K562 (cell line): ENCODE data around the gene LRRC4B. TPM values are rescaled to one million over a fixed set of nuclear protein-coding genes. Genes with fewer than 3 reads are reported as not detected.

Source experiments
- ATF2 ChIP-seq: sonication (generic); formaldehyde crosslinking; IDR thresholded peaks from 2 replicates; pipeline ENCODE4 v1.8.1; 2022; ENCODE audit warnings: missing genetic modification reagents
- ATF7 ChIP-seq: fragments of 450-650 bp; IDR thresholded peaks from 2 replicates; pipeline ENCODE4 v1.7.1; 2014; ENCODE audit warnings: mild to moderate bottlenecking, moderate library complexity
- BACH1 ChIP-seq: fragments of 200-800 bp; sonication (Bioruptor generic); IDR thresholded peaks from 2 replicates; pipeline ENCODE4 v1.6.1; 2016; ENCODE audit warnings: missing genetic modification characterization, missing compliant biosample characterization
- CREB3 ChIP-seq: fragments of 450-650 bp; conservative IDR thresholded peaks from 2 replicates; pipeline ENCODE4 v1.6.1; 2016; ENCODE audit warnings: missing genetic modification characterization, low read depth, mild to moderate bottlenecking, missing compliant biosample characterization, moderate library complexity
- DPF2 ChIP-seq: fragments of 450-650 bp; IDR thresholded peaks from 2 replicates; pipeline ENCODE4 v1.6.1; 2016
- E2F6 ChIP-seq, 2 experiments: IDR thresholded peaks; 2 replicates each; pipeline ENCODE4 v1.6.1; 2011; ENCODE audit warnings: borderline replicate concordance in 1 of 2, control low read depth in 1 of 2, low read depth in 1 of 2, low read length in 1 of 2, mild to moderate bottlenecking in 1 of 2, mixed read lengths in 1 of 2, moderate library complexity in 1 of 2; ENCODE audit not compliant: insufficient read depth in 1 of 2, insufficient read length in 1 of 2, poor library complexity in 1 of 2, severe bottlenecking in 1 of 2; ENCODE audit errors: extremely low read depth in 1 of 2
- ERF ChIP-seq: fragments of 450-650 bp; formaldehyde crosslinking; IDR thresholded peaks from 2 replicates; pipeline ENCODE4 v1.4.0; 2020; ENCODE audit warnings: mild to moderate bottlenecking, mixed read lengths
- JUN ChIP-seq, 2 experiments: sonication (generic) in 1 of 2; formaldehyde crosslinking in 1 of 2; IDR thresholded peaks; 2 replicates each; pipeline versions ENCODE4 v1.6.1 to v1.8.0; 2012 to 2022; ENCODE audit warnings: borderline replicate concordance in 2 of 2, mild to moderate bottlenecking in 2 of 2, improper control_type of control experiment in 1 of 2, low read depth in 1 of 2, low read length in 1 of 2, missing genetic modification reagents in 1 of 2
- JUNB ChIP-seq: fragments of 450-650 bp; formaldehyde crosslinking; conservative IDR thresholded peaks from 2 replicates; pipeline ENCODE4 v1.4.0; 2020; ENCODE audit warnings: mild to moderate bottlenecking
- KAT7 ChIP-seq: sonication (generic); formaldehyde crosslinking; IDR thresholded peaks from 2 replicates; pipeline ENCODE4 v1.8.0; 2022; ENCODE audit warnings: missing genetic modification reagents, mild to moderate bottlenecking, borderline replicate concordance
- MAFG ChIP-seq: fragments of 450-650 bp; conservative IDR thresholded peaks from 2 replicates; pipeline ENCODE4 v1.6.1; 2016; ENCODE audit warnings: missing genetic modification characterization, missing compliant biosample characterization
- PCBP2 ChIP-seq: fragments of 200-400 bp; formaldehyde crosslinking; IDR thresholded peaks from 2 replicates; pipeline ENCODE4 v1.6.1; 2018; ENCODE audit warnings: low read length, low read depth, mild to moderate bottlenecking, moderate library complexity; ENCODE audit not compliant: poor library complexity, severe bottlenecking
- PYGO2 ChIP-seq: fragments of 450-650 bp; IDR thresholded peaks from 2 replicates; pipeline ENCODE4 v1.6.1; 2016; ENCODE audit warnings: mild to moderate bottlenecking, missing genetic modification characterization, moderate library complexity, missing compliant biosample characterization
- RBFOX2 ChIP-seq: fragments of 200-400 bp; formaldehyde crosslinking; IDR thresholded peaks from 2 replicates; pipeline ENCODE4 v1.6.1; 2017; ENCODE audit warnings: low read depth, mild to moderate bottlenecking, low read length, moderate library complexity
- SAP30 ChIP-seq: fragments of 200-600 bp; sonication (generic); IDR thresholded peaks from 2 replicates; pipeline ENCODE4 v1.6.1; 2012; ENCODE audit warnings: borderline replicate concordance, low read depth, mild to moderate bottlenecking, moderate library complexity, low read length, control low read depth, inconsistent platforms; ENCODE audit not compliant: insufficient read depth, poor library complexity, severe bottlenecking
- SMARCA5 ChIP-seq: fragments of 450-650 bp; IDR thresholded peaks from 2 replicates; pipeline ENCODE4 v1.6.1; 2016
- STAT5B ChIP-seq: fragments of 250-450 bp; sonication (Bioruptor Pico); IDR thresholded peaks from 2 replicates; pipeline ENCODE4 v1.8.0; 2021; ENCODE audit warnings: mild to moderate bottlenecking, inconsistent platforms
- TBP ChIP-seq: optimal IDR thresholded peaks from 2 replicates; pipeline ENCODE3; 2011; ENCODE audit warnings: low read depth, low read length, improper control_type of control experiment
- ZKSCAN1 ChIP-seq: fragments of 150-350 bp; IDR thresholded peaks from 2 replicates; pipeline ENCODE4 v1.6.1; 2016; ENCODE audit warnings: low read depth, low read length
- ZKSCAN3 ChIP-seq: fragments of 250-450 bp; sonication (Bioruptor Pico); IDR thresholded peaks from 2 replicates; pipeline ENCODE4 v1.4.0; 2020
- ZNF431 ChIP-seq: sonication (generic); formaldehyde crosslinking; IDR thresholded peaks from 2 replicates; pipeline ENCODE4 v1.8.0; 2022; ENCODE audit warnings: mild to moderate bottlenecking, missing genetic modification reagents
- ZZZ3 ChIP-seq: fragments of 450-650 bp; IDR thresholded peaks from 2 replicates; pipeline ENCODE4 v1.6.1; 2016; ENCODE audit warnings: antibody characterized with exemption, mild to moderate bottlenecking, moderate library complexity
- polyA plus RNA-seq, 8 experiments: library from polyadenylated mRNA; depleted of rRNA in 4 of 8; stranded (reverse) in 5 of 8; unstranded in 3 of 8; fragments of >200 nt; fragmentation: Nextera tagmentation in 2 of 8; fragmentation: Illumina TruSeq in 1 of 8; extraction: Ambion mirVana in 2 of 8; extraction: Trizol in 1 of 8; gene quantifications; 2 replicates each; pipeline versions ENCODE4 v1.2.1 to v1.2.3, GENCODE V29; 2011 to 2014; ENCODE audit warnings: inconsistent platforms in 1 of 8, missing spikeins in 1 of 8
- total RNA-seq, 7 experiments: library from RNA; depleted of rRNA in 6 of 7; stranded (reverse); fragments of >200 nt in 6 of 7; fragmentation: Illumina TruSeq in 2 of 7; extraction: Trizol in 2 of 7; gene quantifications; 2 replicates each; pipeline versions ENCODE4 v1.2.1 to v1.2.3, GENCODE V29; 2011 to 2021; ENCODE audit warnings: low replicate concordance in 1 of 7
- TF ChIP-seq, protein P1 (sequence below): fragments of 450-650 bp; IDR thresholded peaks from 2 replicates; pipeline ENCODE4 v1.6.1; 2017; ENCODE audit warnings: mild to moderate bottlenecking, moderate library complexity

The LRRC4B gene
- total and polyA plus RNA-seq, 9 of the 15 experiments (the other 6 are each of a cell fraction or from before 2014, with no cell fraction given): 0.18 to 9.6 (median 2.9) TPM; not detected in 2

DNA sequence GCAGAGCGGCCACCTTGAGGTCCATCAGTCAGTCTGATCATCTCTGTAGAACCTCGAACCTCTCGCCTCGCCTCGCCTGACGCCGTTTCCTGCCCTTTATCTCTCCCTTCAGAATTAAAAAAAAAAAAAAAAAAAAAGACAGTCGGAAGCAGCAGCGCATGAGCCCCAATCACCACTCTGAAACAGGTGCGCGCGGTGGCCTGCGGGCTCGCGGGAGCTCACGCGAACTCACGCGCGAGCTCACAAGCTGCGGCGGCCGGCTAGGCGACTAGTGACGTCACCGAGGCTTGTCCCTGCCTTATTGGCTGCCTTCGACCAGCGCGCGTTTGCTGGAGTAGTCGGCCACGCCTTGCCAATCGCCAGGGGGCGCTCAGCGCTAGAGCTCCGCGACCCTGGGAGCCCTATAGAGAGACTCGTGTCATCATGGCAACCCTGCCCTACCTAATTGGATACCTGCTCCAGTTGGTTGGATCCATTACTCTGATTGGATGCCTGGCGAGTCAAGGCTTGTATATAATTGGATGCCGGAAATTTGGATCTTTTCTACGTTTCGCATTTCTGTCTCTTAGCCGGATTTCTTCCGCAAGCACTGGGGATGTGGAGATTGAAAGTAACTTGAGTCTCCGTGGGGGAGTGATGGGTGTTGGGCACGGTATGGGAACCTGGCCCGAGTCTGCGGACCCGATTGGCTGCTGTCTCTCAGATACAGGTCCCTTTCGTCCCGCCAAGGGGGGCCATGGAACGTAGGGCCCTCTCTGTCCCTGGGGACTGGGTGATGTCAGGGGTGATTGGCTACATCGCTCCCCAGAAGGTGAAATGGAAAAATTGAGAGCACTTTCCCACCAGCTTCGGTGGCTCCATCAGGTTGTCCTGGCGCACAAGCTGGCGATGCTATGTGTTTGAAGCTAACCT lies 39.9 kb upstream of the LRRC4B start (continued):
- TF ChIP-seq ATF2 (CRISPR knock-in tag): peak; percentile 50; the same call in 1 of the 2 replicates
- no peak for TF ChIP-seq ERF (CRISPR knock-in tag)
- peak; percentile 70 for TF ChIP-seq RBFOX2
- TF ChIP-seq ATF7: peak; percentile 98
- no peak for TF ChIP-seq TBP
- no peak for TF ChIP-seq SMARCA5
- TF ChIP-seq JUNB (CRISPR knock-in tag): peak; percentile 75; the same call in 1 of the 2 replicates
- TF ChIP-seq, protein P1, sequence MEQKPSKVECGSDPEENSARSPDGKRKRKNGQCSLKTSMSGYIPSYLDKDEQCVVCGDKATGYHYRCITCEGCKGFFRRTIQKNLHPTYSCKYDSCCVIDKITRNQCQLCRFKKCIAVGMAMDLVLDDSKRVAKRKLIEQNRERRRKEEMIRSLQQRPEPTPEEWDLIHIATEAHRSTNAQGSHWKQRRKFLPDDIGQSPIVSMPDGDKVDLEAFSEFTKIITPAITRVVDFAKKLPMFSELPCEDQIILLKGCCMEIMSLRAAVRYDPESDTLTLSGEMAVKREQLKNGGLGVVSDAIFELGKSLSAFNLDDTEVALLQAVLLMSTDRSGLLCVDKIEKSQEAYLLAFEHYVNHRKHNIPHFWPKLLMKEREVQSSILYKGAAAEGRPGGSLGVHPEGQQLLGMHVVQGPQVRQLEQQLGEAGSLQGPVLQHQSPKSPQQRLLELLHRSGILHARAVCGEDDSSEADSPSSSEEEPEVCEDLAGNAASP: no peak
- no peak for TF ChIP-seq PCBP2
- no peak for TF ChIP-seq CREB3 (tag)
- TF ChIP-seq DPF2: peak; percentile 16; the same call in 1 of the 2 replicates
- TF ChIP-seq JUN (IDR thresholded peaks at IDR 0.05; ENCODE audit: borderline replicate concordance, low read depth, low read length): peak; percentile 82
- no peak for TF ChIP-seq JUN (CRISPR knock-in tag; IDR thresholded peaks at IDR 0.05; ENCODE audit: borderline replicate concordance)
- peak in 1 of 2 experiments; percentile 71 for TF ChIP-seq E2F6 (IDR thresholded peaks at IDR 0.05; ENCODE audit: borderline replicate concordance in 1 of 2, extremely low read depth in 1 of 2, insufficient read depth in 1 of 2, insufficient read length in 1 of 2, low read depth in 1 of 2, low read length in 1 of 2, poor library complexity in 1 of 2, severe bottlenecking in 1 of 2)
- TF ChIP-seq ZKSCAN1: no peak
- TF ChIP-seq PYGO2 (tag): no peak
- TF ChIP-seq STAT5B (CRISPR knock-in tag): no peak
- TF ChIP-seq BACH1 (tag): no peak
- TF ChIP-seq ZNF431 (CRISPR knock-in tag): no peak
- TF ChIP-seq ZZZ3: no peak
- no peak for TF ChIP-seq MAFG
- TF ChIP-seq ZKSCAN3: no peak
- TF ChIP-seq SAP30: no peak
- TF ChIP-seq KAT7 (CRISPR knock-in tag): no peak
